Body of pancreas (tissue), 4 donors: ENCODE measurements around the gene GART.

Experiments
- POLR2A ChIP-seq, 3 donors: fragments of 450-650 bp; IDR thresholded peaks; one replicate each; pipeline ENCODE4 v1.6.1; 2016; ENCODE audit warnings: antibody characterized with exemption in 3 of 3, mild to moderate bottlenecking in 2 of 3
- TF ChIP-seq, protein P1 (sequence below), 7 experiments: fragments of 450-650 bp in 4 of 7; fragments of 200-600 bp in 3 of 7; sonication (generic) in 3 of 7; IDR thresholded peaks; one replicate each; pipeline ENCODE4 v1.5.1; 2016 to 2019; ENCODE audit warnings: antibody characterized with exemption in 7 of 7

DNA sequence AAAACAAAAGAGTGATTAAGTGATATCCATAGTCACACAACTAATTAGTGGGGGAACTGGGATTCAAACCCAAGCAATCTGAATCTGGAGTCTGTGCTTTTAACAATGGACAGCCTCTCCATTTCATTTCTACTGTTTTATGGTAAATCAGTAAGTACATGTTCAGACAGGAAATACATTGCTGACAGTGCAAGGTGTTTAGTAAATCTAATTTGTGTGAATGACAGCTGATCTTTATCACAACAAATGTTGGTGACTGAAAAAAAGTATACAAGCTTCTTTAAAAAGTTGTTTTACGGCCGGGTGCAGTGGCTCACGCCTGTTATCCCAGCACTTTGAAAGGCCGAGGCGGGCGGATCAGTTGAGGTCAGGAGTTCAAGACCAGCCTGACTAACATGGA, 26.0 kb upstream of the GART start:
- TF ChIP-seq, protein P1, sequence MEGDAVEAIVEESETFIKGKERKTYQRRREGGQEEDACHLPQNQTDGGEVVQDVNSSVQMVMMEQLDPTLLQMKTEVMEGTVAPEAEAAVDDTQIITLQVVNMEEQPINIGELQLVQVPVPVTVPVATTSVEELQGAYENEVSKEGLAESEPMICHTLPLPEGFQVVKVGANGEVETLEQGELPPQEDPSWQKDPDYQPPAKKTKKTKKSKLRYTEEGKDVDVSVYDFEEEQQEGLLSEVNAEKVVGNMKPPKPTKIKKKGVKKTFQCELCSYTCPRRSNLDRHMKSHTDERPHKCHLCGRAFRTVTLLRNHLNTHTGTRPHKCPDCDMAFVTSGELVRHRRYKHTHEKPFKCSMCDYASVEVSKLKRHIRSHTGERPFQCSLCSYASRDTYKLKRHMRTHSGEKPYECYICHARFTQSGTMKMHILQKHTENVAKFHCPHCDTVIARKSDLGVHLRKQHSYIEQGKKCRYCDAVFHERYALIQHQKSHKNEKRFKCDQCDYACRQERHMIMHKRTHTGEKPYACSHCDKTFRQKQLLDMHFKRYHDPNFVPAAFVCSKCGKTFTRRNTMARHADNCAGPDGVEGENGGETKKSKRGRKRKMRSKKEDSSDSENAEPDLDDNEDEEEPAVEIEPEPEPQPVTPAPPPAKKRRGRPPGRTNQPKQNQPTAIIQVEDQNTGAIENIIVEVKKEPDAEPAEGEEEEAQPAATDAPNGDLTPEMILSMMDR (IDR thresholded peaks at IDR 0.05): no peak
- TF ChIP-seq POLR2A (IDR thresholded peaks at IDR 0.05): no peak
